Activated T-helper 2 cell treated with anti-CD3 and anti-CD28 coated beads, Interferon-gamma antibody, Interleukin-2, Interleukin-4, amounts not matched to agents 10 μg/mL and 5 μg/mL and 100 μg/mL, durations not matched to agents 14 hours and 24 hours and 36 hours (primary cell): ENCODE measurements around the gene NR4A1. TPM values are rescaled to one million over a fixed set of nuclear protein-coding genes. Genes with fewer than 3 reads are reported as not detected.

Source experiments
- total RNA-seq: library from RNA; stranded (reverse); gene quantifications from 2 replicates; pipeline ENCODE4 v1.2.3, GENCODE V29; 2022

Gene NR4A1
- total RNA-seq, 1 donor from 2014 or later, result 134 TPM

Other genes starting within 250 kb of the NR4A1 start
- gene FIGNL2, start 202.7 kb upstream of the NR4A1 start, total RNA-seq, result 0.30 TPM in 2 replicates
- gene ANKRD33, start 163.3 kb upstream of the NR4A1 start, total RNA-seq, result not detected in 2 replicates
- not detected in 2 replicates for gene ACVRL1, start 143.9 kb upstream of the NR4A1 start, total RNA-seq
- gene ACVR1B, start 99.7 kb upstream of the NR4A1 start, total RNA-seq, result 2.4 and 2.5 TPM in 2 replicates
- 6.0 and 6.1 TPM in 2 replicates for gene TAMALIN, start 44.5 kb upstream of the NR4A1 start, total RNA-seq
- gene ATG101, start 18.5 kb downstream of the NR4A1 start, total RNA-seq, result 44.6 and 45.9 TPM in 2 replicates
- gene SMIM41, start 28.3 kb downstream of the NR4A1 start, total RNA-seq, result 0.14 and 0.16 TPM in 2 replicates
- gene KRT80, start 140.6 kb downstream of the NR4A1 start, total RNA-seq, result not detected in 2 replicates
- gene KRT7, start 181.8 kb downstream of the NR4A1 start, total RNA-seq, result 4.2 and 4.7 TPM in 2 replicates
- gene KRT86, start 223.2 kb downstream of the NR4A1 start, total RNA-seq, result 0.28 and 0.34 TPM in 2 replicates
- not detected in 2 replicates for gene KRT81, start 240.1 kb downstream of the NR4A1 start, total RNA-seq